GM18526 (cell line): ENCODE results near the gene ANKRD26.

Experiments used
- POLR2A ChIP-seq: IDR thresholded peaks from 3 replicates; pipeline ENCODE4 v1.6.1; 2011; ENCODE audit not compliant: insufficient read length; ENCODE audit errors: extremely low read depth

Gene ANKRD26

DNA sequence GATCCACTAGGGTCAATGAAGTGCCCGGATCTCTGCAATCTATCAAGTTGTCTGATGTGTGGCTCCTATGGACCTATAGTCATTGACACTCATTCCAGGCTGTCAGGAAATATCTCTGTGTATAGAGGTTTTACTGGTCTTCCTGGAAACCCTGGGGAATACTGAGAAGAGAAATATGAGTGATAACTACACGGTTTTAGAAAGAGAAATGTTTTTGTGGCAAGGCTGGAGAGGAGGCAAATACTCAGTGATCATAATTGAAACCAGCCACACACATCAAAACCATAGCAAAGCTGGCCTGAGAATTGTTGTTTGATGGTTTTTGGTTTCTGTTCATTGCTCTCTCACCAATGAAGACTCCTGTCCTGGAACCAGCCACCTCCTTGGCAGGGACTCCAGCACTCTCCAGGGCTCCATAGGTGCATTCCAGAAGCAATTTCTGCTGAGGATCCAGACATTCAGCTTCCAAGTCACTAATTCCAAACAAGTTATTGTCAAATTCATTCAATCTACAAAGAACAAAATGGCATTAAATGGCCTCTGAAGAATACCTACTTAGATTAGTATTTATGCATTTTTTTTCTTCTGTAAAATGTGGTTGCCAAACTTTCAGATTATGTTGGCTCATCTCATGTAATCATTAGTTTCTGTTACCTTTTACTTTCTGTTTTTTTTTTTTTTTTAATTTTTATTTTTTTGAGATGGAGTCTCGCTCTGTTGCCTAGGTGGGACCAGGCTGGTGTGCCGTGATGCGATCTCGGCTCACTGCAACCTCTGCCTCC, 131.0 kb downstream of the ANKRD26 start:
- TF ChIP-seq POLR2A, result no peak

GRCh38 chr10:26962835-26963234, 137.5 kb downstream of the ANKRD26 start:
- no peak for TF ChIP-seq POLR2A

DNA sequence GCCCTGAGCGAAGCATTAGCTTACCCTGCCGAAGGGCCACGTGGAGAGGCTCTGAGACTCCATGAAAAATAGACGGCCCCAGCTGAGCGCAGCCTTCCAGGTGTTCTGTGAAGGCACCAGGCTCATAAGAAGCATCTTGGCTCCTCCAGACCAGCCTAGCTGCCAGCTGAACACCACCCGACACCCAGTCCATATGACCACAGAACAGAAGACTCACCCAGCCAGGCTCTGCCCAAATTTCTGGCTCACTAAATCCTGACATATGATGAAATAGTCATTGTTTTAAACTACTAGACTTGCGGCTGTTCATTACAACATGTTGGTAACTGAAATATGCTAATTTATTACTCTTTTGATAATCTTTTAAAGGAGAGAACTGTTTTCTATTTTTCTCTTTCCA, 140.0 kb downstream of the ANKRD26 start:
- TF ChIP-seq POLR2A, result no peak

- no peak for TF ChIP-seq POLR2A
Measured at GRCh38 chr10:26959841-26960240, 140.5 kb downstream of the ANKRD26 start.
